ENCODE measurements around the gene GDF9. TPM values are rescaled to one million over a fixed set of nuclear protein-coding genes. Genes with fewer than 3 reads are reported as not detected.

The GDF9 gene
- total RNA-seq, 1 experiment from 2014 or later: 0.42 TPM

- no peak for TF ChIP-seq STAT6 (CRISPR knock-in tag; conservative IDR thresholded peaks at IDR 0.05; ENCODE audit: low read depth)
- TF ChIP-seq ATF2 (CRISPR knock-in tag; IDR thresholded peaks at IDR 0.05; ENCODE audit: borderline replicate concordance, low read depth): no peak
- TF ChIP-seq SOX15 (CRISPR knock-in tag; IDR thresholded peaks at IDR 0.05): no peak
- TF ChIP-seq NR2C2 (CRISPR knock-in tag; IDR thresholded peaks at IDR 0.05): no peak
- TF ChIP-seq CREB1 (CRISPR knock-in tag; IDR thresholded peaks at IDR 0.05): no peak
- no peak for TF ChIP-seq PRDM15 (CRISPR knock-in tag; IDR thresholded peaks at IDR 0.05)
- no peak for TF ChIP-seq SMAD3 (CRISPR knock-in tag; IDR thresholded peaks at IDR 0.05; ENCODE audit: borderline replicate concordance)
Measured at GRCh38 chr5:132841305-132841704, 25.0 kb downstream of the GDF9 start (continued).

GRCh38 chr5:132840896-132841295, 25.4 kb downstream of the GDF9 start:
- ChIA-PET CTCF (interaction anchor here (0.7 to 0.8 kb wide), 2 partner anchors 21 to 23 kb away, joined by 3 to 7 read pairs; no protein-coding TSS in a partner anchor), POLR2A (no interaction called here)
- TF ChIP-seq SMAD4 (CRISPR knock-in tag; IDR thresholded peaks at IDR 0.05) (no peak), JUN (CRISPR knock-in tag; IDR thresholded peaks at IDR 0.05) (no peak), IRF2 (CRISPR knock-in tag; IDR thresholded peaks at IDR 0.05; ENCODE audit: borderline replicate concordance, low read depth) (no peak), NR1H2 (CRISPR knock-in tag; IDR thresholded peaks at IDR 0.05) (no peak), SMAD3 (CRISPR knock-in tag; IDR thresholded peaks at IDR 0.05; ENCODE audit: borderline replicate concordance) (no peak), ATF3 (CRISPR knock-in tag; conservative IDR thresholded peaks at IDR 0.05) (no peak), ZNF232 (CRISPR knock-in tag; IDR thresholded peaks at IDR 0.05) (no peak), CREM (CRISPR knock-in tag; IDR thresholded peaks at IDR 0.05) (no peak), ETV6 (CRISPR knock-in tag; IDR thresholded peaks at IDR 0.05) (no peak), ZNF263 (CRISPR knock-in tag; IDR thresholded peaks at IDR 0.05; ENCODE audit: low read depth) (no peak), NFE2L1 (CRISPR knock-in tag; IDR thresholded peaks at IDR 0.05) (no peak), TEAD4 (CRISPR knock-in tag; IDR thresholded peaks at IDR 0.05) (no peak), GRHL2 (CRISPR knock-in tag; IDR thresholded peaks at IDR 0.05; ENCODE audit: insufficient replicate concordance, severe bottlenecking) (no peak), CBFB (CRISPR knock-in tag; IDR thresholded peaks at IDR 0.05; ENCODE audit: low read depth) (no peak), KAT7 (CRISPR knock-in tag; IDR thresholded peaks at IDR 0.05; ENCODE audit: borderline replicate concordance) (no peak), ESRRA (CRISPR knock-in tag; IDR thresholded peaks at IDR 0.05; ENCODE audit: borderline replicate concordance) (no peak), FOXP1 (CRISPR knock-in tag; IDR thresholded peaks at IDR 0.05; ENCODE audit: borderline replicate concordance) (no peak), ZNF425 (CRISPR knock-in tag; conservative IDR thresholded peaks at IDR 0.05) (no peak), ZNF396 (CRISPR knock-in tag; IDR thresholded peaks at IDR 0.05; ENCODE audit: borderline replicate concordance) (no peak)
- DNase-seq (ENCODE audit: low spot score): no peak
- Mint-ChIP-seq H3K36me3 (no peaks in the 10 kb centered on the region), H3K4me3 (no peak overlapping the region), H3K27me3 (ENCODE audit: low read depth) (no peaks in the 10 kb centered on the region), H3K4me1 (no peaks in the 10 kb centered on the region), H3K27ac (no peak overlapping the region), H3K9me3 (no peaks in the 10 kb centered on the region)
- no peak for ATAC-seq
